GM23338 (cell line): ENCODE results near the gene CACNA1C. TPM values are rescaled to one million over a fixed set of nuclear protein-coding genes. Genes with fewer than 3 reads are reported as not detected.

ENCODE experiments used
- ATAC-seq: fragments of 200-7000 bp; cut with Tn5 transposase; 3 replicates; pipeline ENCODE4 v1.9.1; 2020
- DNase-seq: peaks from one replicate; pipeline ENCODE4 v3.0.0-alpha.2; 2015; ENCODE audit warnings: low spot score
- H2AFZ ChIP-seq: fragments of 200-600 bp; sonication (generic); 2 replicates; pipeline ENCODE4 v1.8.0; 2016; ENCODE audit warnings: antibody characterized with exemption, mild to moderate bottlenecking, moderate library complexity
- H3F3A ChIP-seq: fragments of 200-600 bp; sonication (generic); replicated peaks from 2 replicates; pipeline ENCODE4 v1.8.0; 2017; ENCODE audit warnings: antibody characterized with exemption, mixed run types, low read depth
- H3K27ac ChIP-seq: fragments of 200-600 bp; sonication (generic); 2 replicates; pipeline ENCODE4 v1.6.1; 2016; ENCODE audit warnings: low read depth
- H3K27me3 ChIP-seq: fragments of 200-600 bp; sonication (generic); 2 replicates; pipeline ENCODE4 v1.8.0; 2016; ENCODE audit warnings: mild to moderate bottlenecking, mixed run types, moderate library complexity; ENCODE audit not compliant: insufficient read depth
- H3K36me3 ChIP-seq: fragments of 200-600 bp; sonication (generic); 2 replicates; pipeline ENCODE4 v1.8.0; 2016; ENCODE audit warnings: mild to moderate bottlenecking; ENCODE audit not compliant: insufficient read depth
- H3K4me1 ChIP-seq: fragments of 200-600 bp; sonication (generic); 2 replicates; pipeline ENCODE4 v1.8.0; 2016; ENCODE audit warnings: mild to moderate bottlenecking, moderate library complexity; ENCODE audit not compliant: insufficient read depth
- H3K4me2 ChIP-seq: fragments of 200-600 bp; sonication (generic); 2 replicates; pipeline ENCODE4 v1.7.1; 2017; ENCODE audit warnings: mixed run types
- H3K4me3 ChIP-seq: fragments of 200-600 bp; sonication (generic); 2 replicates; pipeline ENCODE4 v1.6.1; 2016; ENCODE audit warnings: mixed run types
- H3K79me2 ChIP-seq: fragments of 200-600 bp; sonication (generic); replicated peaks from 2 replicates; pipeline ENCODE4 v1.8.0; 2017; ENCODE audit warnings: mild to moderate bottlenecking; ENCODE audit not compliant: insufficient read depth
- H3K9me2 ChIP-seq: fragments of 200-600 bp; sonication (generic); 2 replicates; pipeline ENCODE4 v1.8.0; 2017; ENCODE audit not compliant: insufficient read depth
- H4K20me1 ChIP-seq: fragments of 200-600 bp; sonication (generic); replicated peaks from 2 replicates; pipeline ENCODE4 v1.8.0; 2017; ENCODE audit warnings: mild to moderate bottlenecking; ENCODE audit not compliant: insufficient read depth
- H3K27ac Mint-ChIP-seq: 2 replicates; pipeline ENCODE4 v1.8.0; 2020; ENCODE audit warnings: inconsistent platforms, mild to moderate bottlenecking, moderate library complexity, mixed read lengths
- H3K27me3 Mint-ChIP-seq: 3 replicates; pipeline ENCODE4 v1.8.0; 2022; ENCODE audit warnings: low read depth, mild to moderate bottlenecking, moderate library complexity, mixed read lengths, inconsistent platforms; ENCODE audit not compliant: insufficient read depth, poor library complexity
- H3K36me3 Mint-ChIP-seq: 3 replicates; pipeline ENCODE4 v1.8.0; 2021; ENCODE audit warnings: low read depth, mild to moderate bottlenecking, inconsistent platforms, moderate library complexity, mixed read lengths
- H3K4me1 Mint-ChIP-seq: 3 replicates; pipeline ENCODE4 v1.8.0; 2020; ENCODE audit warnings: mild to moderate bottlenecking, inconsistent platforms, mixed read lengths
- H3K4me3 Mint-ChIP-seq: 3 replicates; pipeline ENCODE4 v1.8.0; 2021; ENCODE audit warnings: moderate library complexity, mild to moderate bottlenecking, inconsistent platforms, mixed read lengths
- H3K9me3 Mint-ChIP-seq: 3 replicates; pipeline ENCODE4 v1.8.0; 2020; ENCODE audit warnings: moderate library complexity, mild to moderate bottlenecking, inconsistent platforms, mixed read lengths
- CTCF ChIP-seq, 2 experiments: fragments of 200-600 bp in 1 of 2; sonication (generic) in 1 of 2; conservative IDR thresholded peaks; 2 replicates each; pipeline versions ENCODE4 v1.5.1 to v1.6.1; 2016 to 2017; ENCODE audit warnings: antibody characterized with exemption in 2 of 2, low read depth in 2 of 2, mild to moderate bottlenecking in 2 of 2, moderate library complexity in 1 of 2
- ETS1 ChIP-seq: IDR thresholded peaks from 2 replicates; pipeline ENCODE4 v1.6.1; 2016; ENCODE audit warnings: antibody characterized with exemption
- EZH2 ChIP-seq: fragments of 200-600 bp; sonication (generic); IDR thresholded peaks from one replicate; pipeline ENCODE4 v1.8.0; 2017; ENCODE audit warnings: antibody characterized with exemption, mild to moderate bottlenecking, low read depth; ENCODE audit not compliant: unreplicated experiment
- EZH2phosphoT487 ChIP-seq: fragments of 200-600 bp; sonication (generic); IDR thresholded peaks from one replicate; pipeline ENCODE4 v1.8.1; 2018; ENCODE audit warnings: antibody characterized with exemption; ENCODE audit not compliant: unreplicated experiment
- NANOG ChIP-seq: IDR thresholded peaks from 2 replicates; pipeline ENCODE4 v1.6.1; 2016; ENCODE audit warnings: antibody characterized with exemption, borderline replicate concordance
- POLR2AphosphoS5 ChIP-seq: IDR thresholded peaks from 2 replicates; pipeline ENCODE4 v1.6.1; 2016; ENCODE audit warnings: antibody characterized with exemption, low read depth
- REST ChIP-seq: IDR thresholded peaks from one replicate; pipeline ENCODE4 v1.6.1; 2018; ENCODE audit warnings: antibody characterized with exemption; ENCODE audit not compliant: unreplicated experiment
- STAT1 ChIP-seq: IDR thresholded peaks from one replicate; pipeline ENCODE4 v1.6.1; 2016; ENCODE audit warnings: antibody characterized with exemption; ENCODE audit not compliant: unreplicated experiment
- polyA plus RNA-seq: library from polyadenylated mRNA; unstranded; fragments of >200 nt; fragmentation: Nextera tagmentation; extraction: Ambion mirVana; gene quantifications from 2 replicates; pipeline ENCODE4 v1.2.1, GENCODE V29; 2016
- total RNA-seq: library from RNA; depleted of rRNA; stranded (reverse); fragments of >200 nt; shearing (Covaris generic); gene quantifications from 2 replicates; pipeline ENCODE4 v1.2.3, GENCODE V29; 2014

CACNA1C gene
- total and polyA plus RNA-seq, 2 experiments from 2014 or later: 0.78 to 2.1 TPM

- DNase-seq: peak; percentile 72
- H3K9me2 ChIP-seq: no peaks in the 10 kb centered on the region
- Mint-ChIP-seq H3K4me3 (no peak overlapping the region), H3K9me3 (no peaks in the 10 kb centered on the region; the same call in 2 of the 3 replicates), H3K4me1 (peaks cover 9% of the 10 kb centered on the region), H3K27ac (no peak overlapping the region), H3K36me3 (no peaks in the 10 kb centered on the region), H3K27me3 (peaks cover 9% of the 10 kb centered on the region)
- H3K4me3 ChIP-seq: no peak overlapping the region
- ATAC-seq: peak; percentile 90
- no peaks in the 10 kb centered on the region for H3K79me2 ChIP-seq
- no peaks in the 10 kb centered on the region for H3K4me1 ChIP-seq
- no peaks in the 10 kb centered on the region for H3K27me3 ChIP-seq
- H4K20me1 ChIP-seq: no peaks in the 10 kb centered on the region
- H3K27ac ChIP-seq: no peak overlapping the region
- peak overlapping the region; percentile 87 for H2AFZ ChIP-seq
- H3K36me3 ChIP-seq: no peaks in the 10 kb centered on the region
- no peaks in the 10 kb centered on the region for H3F3A ChIP-seq
- TF ChIP-seq EZH2phosphoT487 (no peak), EZH2 (no peak), ETS1 (no peak), CTCF (conservative IDR thresholded peaks at IDR 0.05; ENCODE audit: low read depth in 2 of 2) (peak; percentile 43 to 77)
- H3K4me2 ChIP-seq: no peak overlapping the region
Measured at GRCh38 chr12:2652401-2653081, 599.8 kb downstream of the CACNA1C start.

- H3K4me3 ChIP-seq: no peak overlapping the region
- no peak for DNase-seq
- TF ChIP-seq REST (no peak), POLR2AphosphoS5 (no peak), NANOG (no peak), STAT1 (no peak)
- no peaks in the 10 kb centered on the region for H3K4me1 ChIP-seq
- Mint-ChIP-seq H3K27ac (no peak overlapping the region), H3K4me1 (peaks cover 9% of the 10 kb centered on the region), H3K36me3 (no peaks in the 10 kb centered on the region), H3K27me3 (peaks cover 8% of the 10 kb centered on the region), H3K4me3 (no peak overlapping the region), H3K9me3 (no peaks in the 10 kb centered on the region)
- H4K20me1 ChIP-seq: no peaks in the 10 kb centered on the region
- no peak overlapping the region for H2AFZ ChIP-seq
- no peak overlapping the region for H3K27ac ChIP-seq
- no peaks in the 10 kb centered on the region for H3K9me2 ChIP-seq
- no peaks in the 10 kb centered on the region for H3K79me2 ChIP-seq
- H3K27me3 ChIP-seq: no peaks in the 10 kb centered on the region
- no peaks in the 10 kb centered on the region for H3F3A ChIP-seq
- H3K4me2 ChIP-seq: no peak overlapping the region
- no peak for ATAC-seq
- H3K36me3 ChIP-seq: no peaks in the 10 kb centered on the region
Measured at GRCh38 chr12:2653461-2653965, 600.7 kb downstream of the CACNA1C start.
